Ovary (tissue), 3 donors: ENCODE measurements around the gene ANKS1B.

ENCODE experiments used
- POLR2A ChIP-seq: fragments of 450-650 bp; IDR thresholded peaks from one replicate; pipeline ENCODE4 v1.6.1; 2017; ENCODE audit warnings: antibody characterized with exemption, mild to moderate bottlenecking, moderate library complexity
- TF ChIP-seq, protein P1 (sequence below), 3 donors: fragments of 450-650 bp in 2 of 3; fragments of 200-600 bp in 1 of 3; IDR thresholded peaks; one replicate each; pipeline versions ENCODE4 v1.5.1 to v1.8.0; 2016 to 2022; ENCODE audit warnings: antibody characterized with exemption in 3 of 3, mild to moderate bottlenecking in 1 of 3
- donor health status: DM: no; HTN: no; CAD: no.

DNA sequence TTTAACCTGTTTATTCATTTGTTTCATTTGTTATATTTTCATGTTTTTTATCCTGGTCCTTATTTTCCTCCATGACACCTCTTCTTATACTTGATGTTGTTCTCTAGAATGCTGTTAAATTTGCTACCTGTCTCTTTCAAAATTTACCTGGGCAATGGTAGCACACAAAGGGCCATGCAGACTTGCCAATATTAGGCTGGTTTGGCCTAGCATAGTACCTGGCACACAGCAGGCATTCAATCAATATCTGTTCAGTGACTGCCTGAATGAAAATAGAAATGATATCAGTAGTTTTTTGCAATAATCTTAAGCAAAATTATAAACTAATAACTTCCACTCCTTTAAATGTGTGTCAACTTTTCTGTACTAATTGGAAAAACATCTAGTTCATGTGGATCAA is 1014.5 kb downstream of the ANKS1B start:
- TF ChIP-seq POLR2A = no peak
- TF ChIP-seq, protein P1, sequence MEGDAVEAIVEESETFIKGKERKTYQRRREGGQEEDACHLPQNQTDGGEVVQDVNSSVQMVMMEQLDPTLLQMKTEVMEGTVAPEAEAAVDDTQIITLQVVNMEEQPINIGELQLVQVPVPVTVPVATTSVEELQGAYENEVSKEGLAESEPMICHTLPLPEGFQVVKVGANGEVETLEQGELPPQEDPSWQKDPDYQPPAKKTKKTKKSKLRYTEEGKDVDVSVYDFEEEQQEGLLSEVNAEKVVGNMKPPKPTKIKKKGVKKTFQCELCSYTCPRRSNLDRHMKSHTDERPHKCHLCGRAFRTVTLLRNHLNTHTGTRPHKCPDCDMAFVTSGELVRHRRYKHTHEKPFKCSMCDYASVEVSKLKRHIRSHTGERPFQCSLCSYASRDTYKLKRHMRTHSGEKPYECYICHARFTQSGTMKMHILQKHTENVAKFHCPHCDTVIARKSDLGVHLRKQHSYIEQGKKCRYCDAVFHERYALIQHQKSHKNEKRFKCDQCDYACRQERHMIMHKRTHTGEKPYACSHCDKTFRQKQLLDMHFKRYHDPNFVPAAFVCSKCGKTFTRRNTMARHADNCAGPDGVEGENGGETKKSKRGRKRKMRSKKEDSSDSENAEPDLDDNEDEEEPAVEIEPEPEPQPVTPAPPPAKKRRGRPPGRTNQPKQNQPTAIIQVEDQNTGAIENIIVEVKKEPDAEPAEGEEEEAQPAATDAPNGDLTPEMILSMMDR (IDR thresholded peaks at IDR 0.05) = no peak
